GM12875 (cell line): ENCODE data around the gene CRYM.
"Not testable (repeated sequence)": the region's sequence is repeated elsewhere in the genome, so short reads cannot be mapped to it uniquely, and the experiment has no call there.

Experiments used
- H3K4me3 ChIP-seq: one replicate; pipeline ENCODE4 v1.5.1; 2011; ENCODE audit warnings: low read depth, low read length, control low read depth
- CTCF ChIP-seq: IDR thresholded peaks from 2 replicates; pipeline ENCODE4 v1.5.1; 2011; ENCODE audit warnings: low read depth, mild to moderate bottlenecking, control low read depth, inconsistent platforms, low read length, moderate library complexity, borderline replicate concordance; ENCODE audit not compliant: insufficient read depth

Gene CRYM

GRCh38 chr16:21275529-21275928 is 2.6 kb downstream of the CRYM start:
- no peak for TF ChIP-seq CTCF
- H3K4me3 ChIP-seq: no peak overlapping the region

- no peak for TF ChIP-seq CTCF
- no peak overlapping the region for H3K4me3 ChIP-seq
Observed at GRCh38 chr16:21274172-21274726, 3.8 kb downstream of the CRYM start.

- H3K4me3 ChIP-seq: not testable (repeated sequence)
Observed at GRCh38 chr16:21272763-21273162, 5.3 kb downstream of the CRYM start.

GRCh38 chr16:21272253-21272652 is 5.8 kb downstream of the CRYM start:
- TF ChIP-seq CTCF: no peak
- H3K4me3 ChIP-seq: no peak overlapping the region

- no peak overlapping the region for H3K4me3 ChIP-seq
- TF ChIP-seq CTCF: no peak
Observed at GRCh38 chr16:21268236-21268635, 9.9 kb downstream of the CRYM start.

- no peak overlapping the region for H3K4me3 ChIP-seq
- TF ChIP-seq CTCF: no peak
Observed at GRCh38 chr16:21267298-21267697, 10.8 kb downstream of the CRYM start.

- no peak for TF ChIP-seq CTCF
Observed at GRCh38 chr16:21265104-21265837, 12.8 kb downstream of the CRYM start.

More at GRCh38 chr16:21265104-21265837, 12.8 kb downstream of the CRYM start:
- no peak overlapping the region for H3K4me3 ChIP-seq
